SK-N-SH treated with all-trans-retinoic acid at 6 μM for 48 hours (cell line): Measurements from ENCODE around the gene FBN3.

Experiments
- ISL1 ChIP-seq: fragments of 250-450 bp; sonication (Bioruptor Pico); IDR thresholded peaks from 2 replicates; pipeline ENCODE4 v2.1.2; 2022; ENCODE audit warnings: mild to moderate bottlenecking, moderate library complexity
- ZNF70 ChIP-seq: fragments of 450-650 bp; formaldehyde crosslinking; IDR thresholded peaks from 2 replicates; pipeline ENCODE4 v1.5.0; 2020; ENCODE audit warnings: mild to moderate bottlenecking, moderate library complexity
- TF ChIP-seq, protein P1 (sequence below): fragments of 250-450 bp; sonication (Bioruptor Pico); IDR thresholded peaks from 2 replicates; pipeline ENCODE4 v1.5.1; 2020; ENCODE audit warnings: low read depth, mild to moderate bottlenecking, moderate library complexity
- TF ChIP-seq, protein P2 (sequence below): fragments of 250-450 bp; sonication (Bioruptor Pico); IDR thresholded peaks from 2 replicates; pipeline ENCODE4 v1.5.1; 2021; ENCODE audit warnings: mild to moderate bottlenecking, moderate library complexity

DNA sequence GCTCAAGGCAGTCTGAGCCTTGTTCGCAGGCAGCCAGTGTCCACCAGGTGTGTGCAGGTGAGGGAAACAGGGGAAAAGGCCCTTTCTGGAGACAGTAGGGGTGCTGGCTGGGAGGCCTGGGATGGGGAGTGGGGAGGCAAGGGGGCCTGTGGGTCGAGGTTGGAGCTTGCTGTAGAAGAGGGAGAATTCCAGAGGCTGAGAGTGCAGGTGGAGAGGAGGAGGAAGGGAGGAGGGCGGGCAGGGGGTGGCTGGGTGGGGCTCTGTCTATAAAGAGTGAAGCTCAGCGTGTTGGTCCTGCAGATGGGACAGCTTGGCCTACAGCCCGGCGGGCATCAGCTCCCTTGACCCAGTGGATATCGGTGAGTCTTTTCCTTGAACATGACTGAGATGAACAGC, 96.9 kb downstream of the FBN3 start, which contains the start of gene CCL25:
- no peak for TF ChIP-seq ZNF70 (CRISPR knock-in tag)
- TF ChIP-seq, protein P1, sequence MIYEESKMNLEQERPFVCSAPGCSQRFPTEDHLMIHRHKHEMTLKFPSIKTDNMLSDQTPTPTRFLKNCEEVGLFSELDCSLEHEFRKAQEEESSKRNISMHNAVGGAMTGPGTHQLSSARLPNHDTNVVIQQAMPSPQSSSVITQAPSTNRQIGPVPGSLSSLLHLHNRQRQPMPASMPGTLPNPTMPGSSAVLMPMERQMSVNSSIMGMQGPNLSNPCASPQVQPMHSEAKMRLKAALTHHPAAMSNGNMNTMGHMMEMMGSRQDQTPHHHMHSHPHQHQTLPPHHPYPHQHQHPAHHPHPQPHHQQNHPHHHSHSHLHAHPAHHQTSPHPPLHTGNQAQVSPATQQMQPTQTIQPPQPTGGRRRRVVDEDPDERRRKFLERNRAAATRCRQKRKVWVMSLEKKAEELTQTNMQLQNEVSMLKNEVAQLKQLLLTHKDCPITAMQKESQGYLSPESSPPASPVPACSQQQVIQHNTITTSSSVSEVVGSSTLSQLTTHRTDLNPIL: no peak
- TF ChIP-seq ISL1 (CRISPR knock-in tag): no peak
- TF ChIP-seq, protein P2, sequence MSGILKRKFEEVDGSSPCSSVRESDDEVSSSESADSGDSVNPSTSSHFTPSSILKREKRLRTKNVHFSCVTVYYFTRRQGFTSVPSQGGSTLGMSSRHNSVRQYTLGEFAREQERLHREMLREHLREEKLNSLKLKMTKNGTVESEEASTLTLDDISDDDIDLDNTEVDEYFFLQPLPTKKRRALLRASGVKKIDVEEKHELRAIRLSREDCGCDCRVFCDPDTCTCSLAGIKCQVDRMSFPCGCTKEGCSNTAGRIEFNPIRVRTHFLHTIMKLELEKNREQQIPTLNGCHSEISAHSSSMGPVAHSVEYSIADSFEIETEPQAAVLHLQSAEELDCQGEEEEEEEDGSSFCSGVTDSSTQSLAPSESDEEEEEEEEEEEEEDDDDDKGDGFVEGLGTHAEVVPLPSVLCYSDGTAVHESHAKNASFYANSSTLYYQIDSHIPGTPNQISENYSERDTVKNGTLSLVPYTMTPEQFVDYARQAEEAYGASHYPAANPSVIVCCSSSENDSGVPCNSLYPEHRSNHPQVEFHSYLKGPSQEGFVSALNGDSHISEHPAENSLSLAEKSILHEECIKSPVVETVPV: no peak
